RCC 7860 (cell line): ENCODE results near the gene MICALL2.

Experiments
- DNase-seq: peaks from one replicate; pipeline ENCODE4 v3.0.0-alpha.2; 2015; ENCODE audit warnings: low spot score
- FAIRE-seq: peaks from 2 replicates; lab custom pipeline; 2012; peaks lifted over from hg19 to GRCh38; lab: Jason Lieb, UNC

MICALL2 gene

GRCh38 chr7:1458683-1459511, at the start of gene MICALL2:
MICALL2 (minus strand) TSS chr7:1459470; CDS start chr7:1459326, 144 bp downstream.
- DNase-seq (peak; percentile 80), FAIRE-seq (no peak)

DNA sequence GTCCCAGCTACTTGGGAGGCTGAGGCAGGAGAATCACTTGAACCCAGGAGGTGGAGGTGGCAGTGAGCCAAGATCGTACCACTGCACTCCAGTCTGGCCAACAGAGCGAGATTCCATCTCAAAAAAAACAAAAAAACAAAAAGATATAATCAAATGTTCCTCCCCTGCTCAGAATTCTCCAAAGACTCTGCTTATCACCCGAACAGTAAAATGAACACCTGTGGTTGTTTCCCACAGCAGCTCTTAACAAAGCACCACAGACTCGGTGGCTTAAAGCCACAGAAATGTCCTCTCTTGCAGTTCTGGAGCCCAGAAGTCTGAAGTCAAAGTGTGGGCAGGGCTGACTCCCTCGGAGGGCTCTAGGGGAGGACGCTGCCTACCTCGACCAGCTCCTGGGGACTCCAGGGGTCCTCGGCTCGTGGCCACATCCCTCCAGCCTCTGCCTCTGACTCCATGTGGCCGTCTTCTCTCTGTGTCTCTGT, 49.0 kb upstream of the MICALL2 start:
- FAIRE-seq (no peak), DNase-seq (no peak)

GRCh38 chr7:1505731-1506550, 46.7 kb upstream of the MICALL2 start:
- DNase-seq (no peak), FAIRE-seq (no peak)

DNA sequence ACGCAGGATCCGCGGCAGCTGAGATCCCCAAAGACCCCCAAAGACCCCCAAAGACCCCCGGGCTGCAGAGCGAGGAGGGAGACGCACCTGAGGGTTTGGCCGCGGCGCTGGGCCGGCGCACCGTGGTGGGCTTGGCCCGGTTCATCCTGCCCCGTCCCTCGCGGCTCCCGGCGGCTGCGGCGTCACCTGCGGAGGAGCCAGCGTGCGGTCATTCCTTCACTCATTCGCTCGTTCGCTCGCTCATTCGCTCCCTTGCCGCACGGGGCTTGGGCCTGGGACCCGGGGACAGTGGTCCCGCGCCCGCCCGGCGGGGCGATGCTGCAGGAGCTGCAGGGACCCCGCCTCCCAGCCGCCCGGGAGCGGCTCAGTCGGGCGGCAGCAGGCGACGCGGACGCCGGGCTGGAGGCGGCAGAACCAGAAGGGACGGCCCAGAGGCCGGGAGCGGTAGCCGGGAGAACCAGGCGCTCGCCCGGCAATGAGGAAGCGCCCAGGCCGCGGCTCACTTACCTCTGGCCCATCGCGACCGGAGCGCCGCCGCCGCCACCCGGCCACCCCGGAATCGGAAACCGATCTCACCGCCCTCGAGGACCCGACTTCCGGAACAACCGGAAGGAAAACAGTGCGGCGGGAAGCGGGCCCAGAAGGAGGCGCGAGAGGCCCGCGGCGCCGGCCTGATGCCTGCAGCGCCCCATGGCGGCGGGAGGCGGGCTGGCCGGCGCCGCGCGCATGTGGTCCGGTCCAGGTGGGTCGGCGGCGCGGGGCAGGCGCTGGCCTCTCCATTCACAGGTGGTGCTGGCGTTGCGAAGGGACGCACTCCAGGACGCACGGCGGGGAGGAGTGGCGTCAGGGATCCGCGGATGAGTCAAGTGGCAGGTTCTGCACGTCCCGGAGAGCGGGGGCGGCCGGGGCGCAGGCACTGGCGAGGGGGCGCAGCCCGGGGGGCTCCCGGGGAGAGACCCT, 44.8 kb upstream of the MICALL2 start, which contains the start of gene INTS1:
Gene INTS1 (minus strand): TSS at position 574 of the 960 bp plus-strand sequence. CDS start 429 bp downstream, at position 145.
- FAIRE-seq (no peak), DNase-seq (peak; percentile 75)

- FAIRE-seq: no peak
- no peak for DNase-seq
These were observed 44.1 kb upstream of the MICALL2 start for GRCh38 chr7:1503390-1503789.

DNA sequence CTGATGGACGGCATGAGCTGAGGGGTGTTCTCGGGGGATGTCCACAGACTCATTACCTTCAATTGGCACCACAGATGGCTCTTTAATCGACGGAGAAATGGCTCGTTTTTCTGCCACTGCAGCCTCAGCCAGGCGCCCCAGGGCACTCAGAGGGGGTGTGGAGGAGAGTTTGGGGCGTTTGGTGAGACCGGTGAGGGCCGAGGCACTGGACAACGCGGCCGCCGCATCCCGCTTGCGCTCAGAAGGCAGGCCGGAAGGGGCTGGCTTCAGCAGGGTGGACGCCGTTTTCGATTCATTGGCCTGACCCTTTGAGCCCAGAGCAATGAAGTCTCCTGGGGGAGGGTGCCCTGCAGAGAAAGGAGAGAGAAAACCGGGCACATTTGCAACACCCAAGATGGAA, 43.6 kb upstream of the MICALL2 start:
- no peak for FAIRE-seq
- DNase-seq: no peak

GRCh38 chr7:1501487-1502270, 42.4 kb upstream of the MICALL2 start:
- DNase-seq (no peak), FAIRE-seq (no peak)

- no peak for DNase-seq
- no peak for FAIRE-seq
These were observed 41.0 kb upstream of the MICALL2 start for GRCh38 chr7:1500064-1500807.

GRCh38 chr7:1499367-1500029, 40.2 kb upstream of the MICALL2 start:
- FAIRE-seq: no peak
- DNase-seq: no peak

DNA sequence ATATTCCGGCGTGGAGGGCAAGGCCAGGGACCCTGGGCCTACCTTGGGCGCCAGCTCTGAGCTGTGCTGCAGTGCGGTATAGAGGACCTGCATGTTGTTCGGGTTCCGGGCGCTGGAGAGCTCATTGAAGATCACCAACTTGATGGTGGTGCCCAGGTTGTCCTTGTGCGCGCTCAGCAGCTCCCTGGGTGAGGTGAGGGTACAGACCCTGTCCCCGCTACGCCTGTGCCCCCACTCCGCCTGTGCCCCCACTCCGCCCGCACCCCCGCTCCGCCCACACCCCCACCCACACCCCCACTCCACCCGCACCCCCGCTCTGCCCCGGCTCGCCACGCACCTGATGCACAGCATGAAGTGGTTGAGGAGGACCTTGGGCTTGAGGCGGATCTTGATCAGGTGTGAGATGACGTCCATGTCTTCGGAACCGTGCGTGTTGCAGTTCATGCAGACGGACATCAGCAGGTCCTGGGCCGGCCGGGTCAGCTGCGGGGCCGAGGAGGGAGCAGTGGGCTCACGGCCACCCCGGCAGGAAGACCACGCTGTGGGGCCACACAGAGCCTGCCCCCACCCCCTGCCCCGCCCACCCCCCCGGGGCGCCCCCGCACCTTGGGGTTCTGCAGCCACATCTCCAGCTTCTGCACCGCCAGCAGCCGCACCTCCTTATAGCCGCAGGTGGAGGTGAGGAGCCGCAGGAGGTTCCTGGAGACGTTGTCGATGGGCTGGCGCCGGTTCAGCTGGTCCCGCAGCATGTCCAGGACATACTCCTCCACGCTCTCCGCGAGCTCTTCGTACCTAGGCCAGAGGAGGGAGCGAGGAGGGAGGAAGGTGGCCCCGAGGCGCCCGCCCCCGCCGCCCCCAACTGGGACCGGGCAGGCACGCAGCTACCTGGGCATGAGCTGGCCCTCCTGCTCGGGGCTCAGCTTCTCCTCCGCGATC, 39.4 kb upstream of the MICALL2 start:
- no peak for FAIRE-seq
- no peak for DNase-seq

DNA sequence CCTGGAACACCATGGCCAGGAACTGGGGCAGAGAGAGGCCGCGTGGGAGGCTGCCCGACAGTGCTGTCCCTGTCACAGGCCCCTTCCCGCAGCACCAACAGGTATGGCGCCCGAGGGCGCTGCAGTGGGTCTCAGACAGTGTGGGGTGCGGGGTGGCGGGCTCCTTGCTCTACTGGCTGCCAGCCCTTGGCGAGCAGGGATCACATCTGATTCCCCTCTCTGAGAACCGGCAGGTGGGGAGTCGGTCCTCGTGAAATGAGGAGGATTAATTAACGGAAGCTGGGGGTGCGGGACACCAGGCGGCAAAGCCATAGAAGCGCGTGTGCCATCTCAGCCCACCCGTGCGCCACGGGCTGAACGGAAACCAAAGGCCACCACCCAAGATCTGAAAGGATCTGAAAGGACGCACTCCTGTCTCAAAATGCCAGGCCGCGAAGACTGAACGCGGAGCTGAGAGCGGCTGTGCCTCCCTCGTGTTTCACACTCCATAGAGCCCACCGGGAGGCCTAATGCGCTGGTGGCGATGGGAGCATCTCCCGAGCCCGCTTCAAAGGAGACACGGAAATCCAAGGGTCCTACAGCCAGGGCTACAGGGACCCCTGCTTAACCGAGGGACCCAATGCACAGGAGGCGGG, 38.1 kb upstream of the MICALL2 start:
- FAIRE-seq (no peak), DNase-seq (no peak)

DNA sequence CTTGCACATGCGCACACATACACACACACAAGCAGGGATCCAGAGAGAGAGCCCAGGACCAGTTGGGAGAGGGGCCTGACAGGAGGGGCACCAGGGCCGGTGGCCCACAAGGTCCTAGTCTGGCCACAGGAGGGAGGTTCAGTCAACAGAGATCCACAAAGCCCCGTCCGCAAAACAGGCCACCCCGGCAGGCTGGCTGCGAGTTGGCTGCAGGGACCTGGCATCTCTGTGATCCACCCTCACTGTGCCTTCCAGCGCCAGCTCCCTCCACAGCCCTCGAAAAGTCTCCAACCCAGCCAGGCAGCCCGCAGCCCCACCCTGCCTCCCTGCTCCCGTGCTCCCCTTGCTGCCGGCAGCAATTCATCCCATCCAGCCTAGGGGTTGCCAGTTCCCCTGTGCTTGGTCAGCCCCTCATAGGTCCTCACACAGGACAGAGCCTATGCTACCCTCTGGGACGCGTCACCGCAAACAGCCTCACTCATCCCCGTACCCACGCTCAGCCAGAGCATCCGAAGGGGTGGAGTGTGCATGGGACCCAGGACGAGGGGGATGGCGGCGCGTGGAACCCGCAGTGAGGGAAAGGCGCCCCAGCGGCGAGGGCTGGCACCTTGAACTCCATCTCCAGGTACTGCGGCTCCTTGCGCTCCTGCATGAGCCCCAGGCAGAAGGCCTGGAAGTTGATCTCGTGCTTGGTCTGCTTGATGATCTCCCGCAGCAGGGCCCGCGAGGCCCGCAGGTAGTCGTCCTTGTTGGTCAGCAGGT, 37.4 kb upstream of the MICALL2 start:
- no peak for FAIRE-seq
- no peak for DNase-seq

GRCh38 chr7:1495564-1496242, 36.4 kb upstream of the MICALL2 start:
- FAIRE-seq: no peak

GRCh38 chr7:1494866-1495563, 35.7 kb upstream of the MICALL2 start:
- DNase-seq: no peak
- FAIRE-seq: no peak

More at GRCh38 chr7:1495564-1496242, 36.4 kb upstream of the MICALL2 start:
- no peak for DNase-seq

GRCh38 chr7:1494447-1494846, 35.2 kb upstream of the MICALL2 start:
- no peak for DNase-seq
- no peak for FAIRE-seq
